ENCODE results near the gene PBX2. TPM values are rescaled to one million over a fixed set of nuclear protein-coding genes. Genes with fewer than 3 reads are reported as not detected.

PBX2 gene
- total RNA-seq, 1 experiment from 2014 or later, result 176 TPM

- Histone ChIP-seq H3K4me1 (ENCODE audit: insufficient read depth, low read length) (0 out of 2 replicates have a peak, but pooled peaks cover 6% of the 10 kb centered on the region), H4K91ac (ENCODE audit: insufficient read length, low read depth, low read length) (no peak overlapping the region), H4K20me1 (ENCODE audit: control insufficient read depth, insufficient read depth, insufficient read length) (no peaks in the 10 kb centered on the region), H3K4me2 (ENCODE audit: insufficient read depth, insufficient read length, low read length) (no peak overlapping the region), H3T11ph (ENCODE audit: low read length) (no peak overlapping the region), H3K23me2 (ENCODE audit: insufficient read length, low read depth, low read length, poor library complexity, severe bottlenecking) (peaks cover 3% of the 10 kb centered on the region), H3K27me3 (ENCODE audit: insufficient read depth, low read length) (no peaks in the 10 kb centered on the region), H3K79me2 (ENCODE audit: insufficient read depth, low read length) (no peaks in the 10 kb centered on the region), H2BK20ac (ENCODE audit: low read depth, low read length, poor library complexity, severe bottlenecking) (no peak overlapping the region), H3K14ac (ENCODE audit: insufficient read depth, low read length) (no peak overlapping the region), H2BK12ac (ENCODE audit: insufficient read length, low read depth, low read length) (no peak overlapping the region), H3K27ac (ENCODE audit: insufficient read length, low read depth, low read length) (no peak overlapping the region), H3K9me3 (ENCODE audit: control insufficient read depth, low read depth, low read length) (no peaks in the 10 kb centered on the region), H3K56ac (ENCODE audit: insufficient read length, low read depth, low read length) (no peak overlapping the region), H2BK15ac (ENCODE audit: low read depth, low read length) (no peak overlapping the region), H2BK5ac (ENCODE audit: insufficient read length, low read length) (no peak overlapping the region), H3K9ac (ENCODE audit: extremely low read depth, insufficient read length, low read length) (no peak overlapping the region), H3K23ac (ENCODE audit: insufficient read length, low read depth, low read length) (no peak overlapping the region), H4K8ac (replicated peaks; ENCODE audit: insufficient read length, low read depth, low read length) (no peak overlapping the region), H2BK120ac (ENCODE audit: low read depth, low read length, poor library complexity, severe bottlenecking) (no peak overlapping the region), H2AK5ac (ENCODE audit: insufficient read length, low read length) (no peak overlapping the region), H3K18ac (ENCODE audit: insufficient read length, low read depth, low read length) (no peak overlapping the region), H3K79me1 (ENCODE audit: insufficient read depth, low read depth, low read length, poor library complexity, severe bottlenecking) (no peaks in the 10 kb centered on the region), H3K4ac (ENCODE audit: low read depth, low read length) (no peak overlapping the region), H2AFZ (ENCODE audit: low read length) (no peak overlapping the region), H4K5ac (ENCODE audit: insufficient read length, low read depth, low read length) (no peak overlapping the region)
- WGBS (ENCODE audit: extremely low coverage, insufficient read length, low lambda C conversion rate), result no CpG with 5 or more reads among the region's 4 CpGs
- H3K27me3 Mint-ChIP-seq (ENCODE audit: low read depth), result peaks cover 13% of the 10 kb centered on the region
- peaks cover 0 to 1% (median 0%) of the 10 kb centered on the region in 3 experiments; a peak in 1 of 7 replicates for H3K36me3 Mint-ChIP-seq (ENCODE audit: insufficient read depth in 1 of 3, low read depth in 3 of 3)
- H3K4me1 Mint-ChIP-seq, result peaks cover 18% of the 10 kb centered on the region in 2 experiments
- H3K9me3 Mint-ChIP-seq, result no peaks in the 10 kb centered on the region
- no peak for DNase-seq
- H3K27ac Mint-ChIP-seq, result no peak overlapping the region
- TF ChIP-seq, protein P1, sequence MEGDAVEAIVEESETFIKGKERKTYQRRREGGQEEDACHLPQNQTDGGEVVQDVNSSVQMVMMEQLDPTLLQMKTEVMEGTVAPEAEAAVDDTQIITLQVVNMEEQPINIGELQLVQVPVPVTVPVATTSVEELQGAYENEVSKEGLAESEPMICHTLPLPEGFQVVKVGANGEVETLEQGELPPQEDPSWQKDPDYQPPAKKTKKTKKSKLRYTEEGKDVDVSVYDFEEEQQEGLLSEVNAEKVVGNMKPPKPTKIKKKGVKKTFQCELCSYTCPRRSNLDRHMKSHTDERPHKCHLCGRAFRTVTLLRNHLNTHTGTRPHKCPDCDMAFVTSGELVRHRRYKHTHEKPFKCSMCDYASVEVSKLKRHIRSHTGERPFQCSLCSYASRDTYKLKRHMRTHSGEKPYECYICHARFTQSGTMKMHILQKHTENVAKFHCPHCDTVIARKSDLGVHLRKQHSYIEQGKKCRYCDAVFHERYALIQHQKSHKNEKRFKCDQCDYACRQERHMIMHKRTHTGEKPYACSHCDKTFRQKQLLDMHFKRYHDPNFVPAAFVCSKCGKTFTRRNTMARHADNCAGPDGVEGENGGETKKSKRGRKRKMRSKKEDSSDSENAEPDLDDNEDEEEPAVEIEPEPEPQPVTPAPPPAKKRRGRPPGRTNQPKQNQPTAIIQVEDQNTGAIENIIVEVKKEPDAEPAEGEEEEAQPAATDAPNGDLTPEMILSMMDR (conservative IDR thresholded peaks at IDR 0.05), result no peak
- no peak overlapping the region for H3K4me3 Mint-ChIP-seq
Observed at GRCh38 chr6:32220021-32220420, 30.0 kb upstream of the PBX2 start.
